ENCODE results near the gene KYAT1.

DNA sequence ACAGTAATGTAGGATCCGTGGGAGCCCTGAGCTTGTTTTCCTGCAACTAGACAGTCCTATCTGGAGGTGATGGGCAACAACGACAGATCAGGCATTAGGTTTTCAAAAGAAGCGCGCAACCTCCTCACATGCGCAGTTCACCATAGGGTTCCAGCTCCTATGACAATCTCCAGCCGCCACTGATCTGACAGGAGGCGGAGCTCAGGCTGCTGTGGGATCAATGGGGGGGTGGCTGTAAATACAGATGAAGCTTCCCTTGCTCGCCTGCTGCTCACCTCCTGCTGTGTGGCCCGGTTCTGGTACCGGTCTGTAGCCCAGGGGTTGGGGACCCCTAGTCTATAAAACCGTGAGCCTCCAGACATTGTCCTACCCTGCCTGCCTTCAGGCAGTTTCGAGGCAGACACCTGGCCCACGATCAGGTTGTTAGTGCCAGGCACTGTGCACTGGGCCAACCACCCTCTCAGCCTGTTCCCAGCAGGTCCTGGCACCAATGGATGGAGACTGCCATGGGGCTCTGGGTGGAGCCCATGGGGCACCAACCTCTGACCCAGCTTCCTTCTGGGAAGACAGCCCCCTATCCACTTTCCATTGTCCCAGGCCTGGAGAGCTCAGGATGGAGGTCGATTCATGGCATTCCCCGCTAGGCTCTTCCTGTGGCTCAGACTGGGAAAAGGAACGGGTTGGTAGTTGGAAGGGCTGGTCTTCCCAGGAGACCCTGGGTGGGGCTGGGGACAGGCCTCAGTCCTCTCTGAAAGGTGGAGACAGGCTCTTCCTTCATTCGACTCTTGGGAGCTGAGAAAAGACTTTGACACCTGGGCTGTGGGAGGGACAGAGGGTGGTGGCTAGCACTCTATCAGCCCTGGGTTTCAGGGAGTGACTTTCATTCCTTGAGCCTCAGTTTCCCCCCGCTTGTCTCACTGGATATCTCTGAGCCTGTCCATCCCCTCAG is 61.8 kb downstream of the KYAT1 start:
- TF ChIP-seq, protein P1, sequence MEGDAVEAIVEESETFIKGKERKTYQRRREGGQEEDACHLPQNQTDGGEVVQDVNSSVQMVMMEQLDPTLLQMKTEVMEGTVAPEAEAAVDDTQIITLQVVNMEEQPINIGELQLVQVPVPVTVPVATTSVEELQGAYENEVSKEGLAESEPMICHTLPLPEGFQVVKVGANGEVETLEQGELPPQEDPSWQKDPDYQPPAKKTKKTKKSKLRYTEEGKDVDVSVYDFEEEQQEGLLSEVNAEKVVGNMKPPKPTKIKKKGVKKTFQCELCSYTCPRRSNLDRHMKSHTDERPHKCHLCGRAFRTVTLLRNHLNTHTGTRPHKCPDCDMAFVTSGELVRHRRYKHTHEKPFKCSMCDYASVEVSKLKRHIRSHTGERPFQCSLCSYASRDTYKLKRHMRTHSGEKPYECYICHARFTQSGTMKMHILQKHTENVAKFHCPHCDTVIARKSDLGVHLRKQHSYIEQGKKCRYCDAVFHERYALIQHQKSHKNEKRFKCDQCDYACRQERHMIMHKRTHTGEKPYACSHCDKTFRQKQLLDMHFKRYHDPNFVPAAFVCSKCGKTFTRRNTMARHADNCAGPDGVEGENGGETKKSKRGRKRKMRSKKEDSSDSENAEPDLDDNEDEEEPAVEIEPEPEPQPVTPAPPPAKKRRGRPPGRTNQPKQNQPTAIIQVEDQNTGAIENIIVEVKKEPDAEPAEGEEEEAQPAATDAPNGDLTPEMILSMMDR (IDR thresholded peaks at IDR 0.05): no peak
- TF ChIP-seq POLR2A (IDR thresholded peaks at IDR 0.05): no peak
